GM12878 (cell line): ENCODE measurements around the gene DEXI. TPM values are rescaled to one million over a fixed set of nuclear protein-coding genes. Genes with fewer than 3 reads are reported as not detected.

Experiments
- ATAC-seq: fragments of 200-7000 bp; cut with Tn5 transposase; 3 replicates; pipeline ENCODE4 v1.9.1; 2020; ENCODE audit warnings: mild to moderate bottlenecking, moderate library complexity
- BruUV-seq: library from RNA; stranded (reverse); fragments of 400-500 nt; replicated peaks from 2 replicates; lab custom pipeline; 2021; lab: Mats Ljungman, UMichigan
- CTCF ChIA-PET: fragments of 300-600 bp; sonication (Branson Sonifier 250); formaldehyde crosslinking; extraction: SDS; loops from one replicate; lab custom pipeline; 2021; ENCODE audit warnings: inconsistent platforms; lab: Yijun Ruan, JAX
- POLR2A ChIA-PET: fragments of 350-600 bp; formaldehyde crosslinking; extraction: SDS; loops from one replicate; lab custom pipeline; 2021; ENCODE audit warnings: inconsistent platforms; lab: Charles Lee
- RAD21 ChIA-PET: fragments of 300-600 bp; sonication (Branson Sonifier 250); formaldehyde crosslinking; loops from one replicate; lab custom pipeline; 2023; ENCODE audit warnings: antibody characterized with exemption; ENCODE audit not compliant: unreplicated experiment; lab: Charles Lee
- SMC1A ChIA-PET: fragments of 300-600 bp; sonication (Branson Sonifier 250); formaldehyde crosslinking; loops from one replicate; lab custom pipeline; 2023; ENCODE audit not compliant: unreplicated experiment, uncharacterized antibody; lab: Charles Lee
- DNase-seq: peaks from one replicate; pipeline ENCODE4 v3.0.0-alpha.2; 2011; ENCODE audit warnings: low read depth, low spot score
- FAIRE-seq: peaks from 3 replicates; lab custom pipeline; 2011; peaks lifted over from hg19 to GRCh38; lab: Jason Lieb, UNC
- H2AFZ ChIP-seq: 2 replicates; pipeline ENCODE4 v1.6.0; 2011; ENCODE audit warnings: low read depth, low read length, control low read depth; ENCODE audit not compliant: control insufficient read depth
- H3K27ac ChIP-seq: 2 replicates; pipeline ENCODE4 v1.5.1; 2011; ENCODE audit warnings: control low read depth; ENCODE audit not compliant: control insufficient read depth, insufficient read depth
- H3K27me3 ChIP-seq, 2 experiments: replicated peaks in 1 of 2; 2 replicates each; pipeline versions ENCODE4 v1.6.0 to v1.6.1; 2011; ENCODE audit warnings: low read length in 1 of 2; ENCODE audit not compliant: control insufficient read depth in 2 of 2, insufficient read depth in 2 of 2
- H3K36me3 ChIP-seq, 2 experiments: 2 replicates each; pipeline ENCODE4 v1.5.1; 2011; ENCODE audit warnings: low read length in 1 of 2; ENCODE audit not compliant: control insufficient read depth in 2 of 2, insufficient read depth in 2 of 2
- H3K4me1 ChIP-seq: 2 replicates; pipeline ENCODE4 v1.6.1; 2011; ENCODE audit warnings: mild to moderate bottlenecking, low read length, moderate library complexity, mixed read lengths; ENCODE audit not compliant: control insufficient read depth, insufficient read depth
- H3K4me2 ChIP-seq: 2 replicates; pipeline ENCODE4 v1.6.0; 2011; ENCODE audit warnings: control low read depth; ENCODE audit not compliant: control insufficient read depth, insufficient read depth
- H3K4me3 ChIP-seq: fragments of 200-600 bp; sonication (generic); 2 replicates; pipeline ENCODE4 v1.5.1; 2016
- H3K79me2 ChIP-seq: 2 replicates; pipeline ENCODE4 v1.6.0; 2011; ENCODE audit warnings: low read length; ENCODE audit not compliant: control insufficient read depth, insufficient read depth
- H3K9ac ChIP-seq: 2 replicates; pipeline ENCODE4 v1.8.0; 2011; ENCODE audit warnings: low read length, control low read depth, mixed read lengths; ENCODE audit not compliant: control insufficient read depth, insufficient read depth
- H3K9me3 ChIP-seq: replicated peaks from 3 replicates; pipeline ENCODE4 v1.5.1; 2011; ENCODE audit warnings: mild to moderate bottlenecking, low read length; ENCODE audit not compliant: control insufficient read depth, insufficient read depth
- H4K20me1 ChIP-seq: 2 replicates; pipeline ENCODE4 v1.6.0; 2011; ENCODE audit not compliant: control insufficient read depth, insufficient read depth
- CBX3 ChIP-seq: fragments of 200-600 bp; sonication (generic); IDR thresholded peaks from 2 replicates; pipeline ENCODE4 v1.6.1; 2016; ENCODE audit warnings: low read depth, borderline replicate concordance
- CEBPZ ChIP-seq: fragments of 150-350 bp; IDR thresholded peaks from 2 replicates; pipeline ENCODE4 v1.6.1; 2016; ENCODE audit warnings: low read depth, low read length
- DPF2 ChIP-seq: fragments of 450-650 bp; IDR thresholded peaks from 2 replicates; pipeline ENCODE4 v1.6.1; 2017; ENCODE audit warnings: mild to moderate bottlenecking
- GATAD2B ChIP-seq: fragments of 450-650 bp; conservative IDR thresholded peaks from 2 replicates; pipeline ENCODE4 v1.6.1; 2017; ENCODE audit warnings: low read depth, mild to moderate bottlenecking, moderate library complexity
- IKZF1 ChIP-seq: fragments of 450-650 bp; conservative IDR thresholded peaks from 2 replicates; pipeline ENCODE4 v1.6.1; 2017; ENCODE audit warnings: antibody characterized with exemption, mild to moderate bottlenecking
- MEF2B ChIP-seq: fragments of 450-650 bp; IDR thresholded peaks from 2 replicates; pipeline ENCODE4 v1.6.1; 2018; ENCODE audit warnings: mild to moderate bottlenecking, moderate library complexity; ENCODE audit not compliant: partially characterized antibody, poor library complexity, severe bottlenecking
- MTA2 ChIP-seq: fragments of 450-650 bp; IDR thresholded peaks from 2 replicates; pipeline ENCODE4 v1.6.1; 2016; ENCODE audit warnings: low read depth, mild to moderate bottlenecking, moderate library complexity
- MYB ChIP-seq: fragments of 150-350 bp; IDR thresholded peaks from 2 replicates; pipeline ENCODE4 v1.6.1; 2014; ENCODE audit warnings: mild to moderate bottlenecking, low read depth, low read length, borderline replicate concordance
- RELA ChIP-seq: fragments of 450-650 bp; IDR thresholded peaks from 2 replicates; pipeline ENCODE4 v1.8.0; 2014; ENCODE audit warnings: borderline replicate concordance; ENCODE audit not compliant: partially characterized antibody
- RELB ChIP-seq: fragments of 450-650 bp; IDR thresholded peaks from 2 replicates; pipeline ENCODE4 v1.6.1; 2017; ENCODE audit warnings: low read depth, mild to moderate bottlenecking, moderate library complexity
- WGBS: methylation state at CpG from one replicate; pipeline ENCODE4 v1.1.6; 2016; ENCODE audit warnings: low lambda C conversion rate; ENCODE audit not compliant: insufficient replicate concordance, insufficient coverage; ENCODE audit errors: missing lambda C conversion rate; 5-methylcytosine and 5-hydroxymethylcytosine counted together
- in situ Hi-C: fragments of 300-500 bp; cut with MboI; formaldehyde crosslinking; loops from 9 replicates; pipeline ENCODE4 v1.14.3; 2018; ENCODE audit warnings: mixed read lengths
- intact Hi-C: fragments of 100-400 bp; cut with micrococcal nuclease; formaldehyde crosslinking; loops from one replicate; pipeline ENCODE4 v1.14.2; 2022; ENCODE audit not compliant: unreplicated experiment
- polyA plus RNA-seq, 11 experiments: library from polyadenylated mRNA; depleted of rRNA in 4 of 11; unstranded in 6 of 11; stranded (reverse) in 5 of 11; fragments of >200 nt; fragmentation: Nextera tagmentation in 4 of 11; fragmentation: Illumina TruSeq in 1 of 11; extraction: Ambion mirVana in 4 of 11; extraction: Trizol in 1 of 11; gene quantifications; 1 replicate in 1 of 11; 2 replicates in 10 of 11; pipeline versions ENCODE4 v1.2.1 to v1.2.3, GENCODE V29; 2011 to 2016; ENCODE audit warnings: inconsistent platforms in 2 of 11, missing spikeins in 2 of 11, low read depth in 1 of 11
- total RNA-seq, 4 experiments: library from RNA; depleted of rRNA in 3 of 4; stranded (reverse); fragments of >200 nt in 3 of 4; fragmentation: Illumina TruSeq in 1 of 4; extraction: Trizol in 1 of 4; gene quantifications; 2 replicates each; pipeline versions ENCODE4 v1.2.1 to v1.2.3, GENCODE V29; 2013 to 2021
- TF ChIP-seq, protein P1 (sequence below): fragments of 450-650 bp; IDR thresholded peaks from 2 replicates; pipeline ENCODE4 v1.6.1; 2017; ENCODE audit warnings: mild to moderate bottlenecking
- TF ChIP-seq, protein P2 (sequence below): fragments of 150-350 bp; IDR thresholded peaks from 2 replicates; pipeline ENCODE4 v1.6.1; 2014; ENCODE audit warnings: mild to moderate bottlenecking, low read depth, low read length

The DEXI gene
- total and polyA plus RNA-seq, 10 of the 15 experiments (the other 5 are each of a cell fraction or from before 2014, with no cell fraction given), result 1.4 to 26.3 (median 18.4) TPM

- H3K9me3 ChIP-seq, result no peaks in the 10 kb centered on the region
- ChIA-PET SMC1A (interaction anchor here (1.0 to 4.8 kb wide), 6 partner anchors 9 to 144 kb away, joined by 3 to 83 read pairs (median 10); no protein-coding TSS in a partner anchor), CTCF (interaction anchor here (0.9 to 7.1 kb wide), 6 partner anchors 8 to 424 kb away, joined by 3 to 107 read pairs (median 10); partner anchors contain the start of gene DEXI), POLR2A (interaction anchor here (0.5 to 1.6 kb wide), 7 partner anchors 11 to 722 kb away, joined by 3 to 5 read pairs (median 4); no protein-coding TSS in a partner anchor), RAD21 (interaction anchor here (1.0 to 6.1 kb wide), 7 partner anchors 8 to 351 kb away, joined by 3 to 61 read pairs (median 15); partner anchors contain the start of genes DEXI and SOCS1)
- 69% methylated on average over 10 of the region's 10 CpGs for WGBS
- peaks cover 64% of the 10 kb centered on the region for H3K79me2 ChIP-seq
- intact Hi-C loops (no loop called here), in situ Hi-C loops (no loop called here)
- H3K9ac ChIP-seq, result peak overlapping the region; percentile 32; the same call in 1 of the 2 replicates
- DNase-seq (no peak), FAIRE-seq (no peak), ATAC-seq (no peak)
- no peak overlapping the region for H2AFZ ChIP-seq
- H3K27me3 ChIP-seq, result no peaks in the 10 kb centered on the region
- peaks cover 17% of the 10 kb centered on the region for H3K4me1 ChIP-seq
- BruUV-seq, result no TSS peak
- peak overlapping the region; percentile 13; the same call in 1 of the 2 replicates for H3K27ac ChIP-seq
- no peaks in the 10 kb centered on the region for H4K20me1 ChIP-seq
- H3K4me3 ChIP-seq, result peak overlapping the region; percentile 94; the same call in 1 of the 2 replicates
- no peaks in the 10 kb centered on the region for H3K36me3 ChIP-seq
- H3K4me2 ChIP-seq, result peak overlapping the region; percentile 57
- TF ChIP-seq MYB, result no peak
- peak; percentile 24 for TF ChIP-seq MEF2B
- TF ChIP-seq RELB, result peak; percentile 41; the same call in 1 of the 2 replicates
- no peak for TF ChIP-seq CEBPZ
- TF ChIP-seq, protein P1, sequence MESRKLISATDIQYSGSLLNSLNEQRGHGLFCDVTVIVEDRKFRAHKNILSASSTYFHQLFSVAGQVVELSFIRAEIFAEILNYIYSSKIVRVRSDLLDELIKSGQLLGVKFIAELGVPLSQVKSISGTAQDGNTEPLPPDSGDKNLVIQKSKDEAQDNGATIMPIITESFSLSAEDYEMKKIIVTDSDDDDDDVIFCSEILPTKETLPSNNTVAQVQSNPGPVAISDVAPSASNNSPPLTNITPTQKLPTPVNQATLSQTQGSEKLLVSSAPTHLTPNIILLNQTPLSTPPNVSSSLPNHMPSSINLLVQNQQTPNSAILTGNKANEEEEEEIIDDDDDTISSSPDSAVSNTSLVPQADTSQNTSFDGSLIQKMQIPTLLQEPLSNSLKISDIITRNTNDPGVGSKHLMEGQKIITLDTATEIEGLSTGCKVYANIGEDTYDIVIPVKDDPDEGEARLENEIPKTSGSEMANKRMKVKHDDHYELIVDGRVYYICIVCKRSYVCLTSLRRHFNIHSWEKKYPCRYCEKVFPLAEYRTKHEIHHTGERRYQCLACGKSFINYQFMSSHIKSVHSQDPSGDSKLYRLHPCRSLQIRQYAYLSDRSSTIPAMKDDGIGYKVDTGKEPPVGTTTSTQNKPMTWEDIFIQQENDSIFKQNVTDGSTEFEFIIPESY, result no peak
- peak; percentile 66 for TF ChIP-seq IKZF1
- TF ChIP-seq, protein P2, sequence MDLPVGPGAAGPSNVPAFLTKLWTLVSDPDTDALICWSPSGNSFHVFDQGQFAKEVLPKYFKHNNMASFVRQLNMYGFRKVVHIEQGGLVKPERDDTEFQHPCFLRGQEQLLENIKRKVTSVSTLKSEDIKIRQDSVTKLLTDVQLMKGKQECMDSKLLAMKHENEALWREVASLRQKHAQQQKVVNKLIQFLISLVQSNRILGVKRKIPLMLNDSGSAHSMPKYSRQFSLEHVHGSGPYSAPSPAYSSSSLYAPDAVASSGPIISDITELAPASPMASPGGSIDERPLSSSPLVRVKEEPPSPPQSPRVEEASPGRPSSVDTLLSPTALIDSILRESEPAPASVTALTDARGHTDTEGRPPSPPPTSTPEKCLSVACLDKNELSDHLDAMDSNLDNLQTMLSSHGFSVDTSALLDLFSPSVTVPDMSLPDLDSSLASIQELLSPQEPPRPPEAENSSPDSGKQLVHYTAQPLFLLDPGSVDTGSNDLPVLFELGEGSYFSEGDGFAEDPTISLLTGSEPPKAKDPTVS, result no peak
- no peak for TF ChIP-seq RELA
- TF ChIP-seq DPF2, result 0 out of 2 replicates have a peak, but pooled peaks have one; percentile 26
- TF ChIP-seq CBX3, result no peak
- peak; percentile 50; the same call in 1 of the 2 replicates for TF ChIP-seq GATAD2B
- TF ChIP-seq MTA2, result 0 out of 2 replicates have a peak, but pooled peaks have one; percentile 26
Observed at GRCh38 chr16:10947211-10947787, 5.0 kb upstream of the DEXI start.
